H9 (cell line): ENCODE results near the gene CENPP. TPM values are rescaled to one million over a fixed set of nuclear protein-coding genes. Genes with fewer than 3 reads are reported as not detected.

Experiments used
- DNase-seq: peaks from one replicate; pipeline ENCODE4 v3.0.0-alpha.2; 2017
- H2AFZ ChIP-seq: one replicate; pipeline ENCODE4 v1.6.1; 2013; ENCODE audit warnings: mild to moderate bottlenecking, low read length, control low read depth, moderate library complexity
- H2AK5ac ChIP-seq: 2 replicates; pipeline ENCODE4 v1.6.1; 2013; ENCODE audit warnings: low read length, control low read depth, mixed read lengths; ENCODE audit not compliant: insufficient read length
- H2BK120ac ChIP-seq: one replicate; pipeline ENCODE4 v1.6.1; 2013; ENCODE audit warnings: low read depth, mild to moderate bottlenecking, low read length, control low read depth, inconsistent platforms; ENCODE audit not compliant: poor library complexity, severe bottlenecking
- H2BK12ac ChIP-seq: 2 replicates; pipeline ENCODE4 v1.6.1; 2013; ENCODE audit warnings: low read length, control low read depth, mixed read lengths, low read depth; ENCODE audit not compliant: insufficient read length
- H2BK15ac ChIP-seq: 2 replicates; pipeline ENCODE4 v1.6.1; 2013; ENCODE audit warnings: low read depth, low read length, control low read depth
- H2BK20ac ChIP-seq: one replicate; pipeline ENCODE4 v1.6.1; 2013; ENCODE audit warnings: low read depth, mild to moderate bottlenecking, low read length, control low read depth, inconsistent platforms; ENCODE audit not compliant: poor library complexity, severe bottlenecking
- H2BK5ac ChIP-seq: 2 replicates; pipeline ENCODE4 v1.6.1; 2013; ENCODE audit warnings: low read length, control low read depth, mixed read lengths; ENCODE audit not compliant: insufficient read length
- H3K14ac ChIP-seq: 2 replicates; pipeline ENCODE4 v1.6.1; 2013; ENCODE audit warnings: low read length, control low read depth; ENCODE audit not compliant: insufficient read depth
- H3K18ac ChIP-seq: 2 replicates; pipeline ENCODE4 v1.6.1; 2013; ENCODE audit warnings: low read depth, mild to moderate bottlenecking, mixed read lengths, low read length, control low read depth; ENCODE audit not compliant: insufficient read length
- H3K23ac ChIP-seq: 2 replicates; pipeline ENCODE4 v1.6.1; 2013; ENCODE audit warnings: low read length, control low read depth, mixed read lengths, low read depth; ENCODE audit not compliant: insufficient read length
- H3K23me2 ChIP-seq: 2 replicates; pipeline ENCODE4 v1.6.1; 2013; ENCODE audit warnings: low read depth, mild to moderate bottlenecking, mixed read lengths, low read length, control low read depth; ENCODE audit not compliant: insufficient read length, poor library complexity, severe bottlenecking
- H3K27ac ChIP-seq: 2 replicates; pipeline ENCODE4 v1.5.1; 2013; ENCODE audit warnings: low read length, control low read depth, mixed read lengths, low read depth; ENCODE audit not compliant: insufficient read length
- H3K27me3 ChIP-seq: 2 replicates; pipeline ENCODE4 v1.6.1; 2013; ENCODE audit warnings: low read length, control low read depth, inconsistent platforms; ENCODE audit not compliant: insufficient read depth
- H3K4ac ChIP-seq: 2 replicates; pipeline ENCODE4 v1.6.1; 2013; ENCODE audit warnings: low read depth, mild to moderate bottlenecking, control low read depth, inconsistent platforms, low read length, moderate library complexity
- H3K4me1 ChIP-seq: 2 replicates; pipeline ENCODE4 v1.6.1; 2013; ENCODE audit warnings: low read length, control low read depth, inconsistent platforms; ENCODE audit not compliant: insufficient read depth
- H3K4me2 ChIP-seq: 2 replicates; pipeline ENCODE4 v1.6.1; 2013; ENCODE audit warnings: low read length, control low read depth, mixed read lengths; ENCODE audit not compliant: insufficient read length, insufficient read depth
- H3K56ac ChIP-seq: 2 replicates; pipeline ENCODE4 v1.6.1; 2013; ENCODE audit warnings: low read depth, mild to moderate bottlenecking, mixed read lengths, low read length, control low read depth; ENCODE audit not compliant: insufficient read length
- H3K79me1 ChIP-seq: 2 replicates; pipeline ENCODE4 v1.6.1; 2013; ENCODE audit warnings: low read depth, mild to moderate bottlenecking, moderate library complexity, low read length, control low read depth, inconsistent platforms; ENCODE audit not compliant: insufficient read depth, poor library complexity, severe bottlenecking
- H3K79me2 ChIP-seq: 2 replicates; pipeline ENCODE4 v1.6.1; 2013; ENCODE audit warnings: low read length, control low read depth, inconsistent platforms; ENCODE audit not compliant: insufficient read depth
- H3K9ac ChIP-seq: 2 replicates; pipeline ENCODE4 v1.6.1; 2013; ENCODE audit warnings: low read length, control low read depth, mixed read lengths; ENCODE audit not compliant: insufficient read length; ENCODE audit errors: extremely low read depth
- H3K9me3 ChIP-seq: one replicate; pipeline ENCODE4 v1.6.1; 2013; ENCODE audit warnings: low read depth, low read length, inconsistent platforms; ENCODE audit not compliant: control insufficient read depth
- H3T11ph ChIP-seq: one replicate; pipeline ENCODE4 v1.6.1; 2013; ENCODE audit warnings: mild to moderate bottlenecking, low read length, control low read depth, inconsistent platforms
- H4K20me1 ChIP-seq: one replicate; pipeline ENCODE4 v1.6.1; 2013; ENCODE audit not compliant: control insufficient read depth, insufficient read length, insufficient read depth
- H4K5ac ChIP-seq: 2 replicates; pipeline ENCODE4 v1.6.1; 2013; ENCODE audit warnings: low read depth, mild to moderate bottlenecking, mixed read lengths, low read length, control low read depth; ENCODE audit not compliant: insufficient read length
- H4K8ac ChIP-seq: replicated peaks from 2 replicates; pipeline ENCODE4 v1.6.1; 2013; ENCODE audit warnings: low read length, control low read depth, mixed read lengths, low read depth; ENCODE audit not compliant: insufficient read length
- H4K91ac ChIP-seq: 2 replicates; pipeline ENCODE4 v1.6.1; 2013; ENCODE audit warnings: low read depth, mild to moderate bottlenecking, moderate library complexity, mixed read lengths, low read length, control low read depth; ENCODE audit not compliant: insufficient read length
- H3K27ac Mint-ChIP-seq, 3 experiments: 2 replicates in 2 of 3; 3 replicates in 1 of 3; pipeline ENCODE4 v1.8.0; 2020 to 2021; ENCODE audit warnings: mixed read lengths in 3 of 3, mild to moderate bottlenecking in 1 of 3, moderate library complexity in 1 of 3
- H3K27me3 Mint-ChIP-seq: 2 replicates; pipeline ENCODE4 v1.8.0; 2021; ENCODE audit warnings: low read depth, mild to moderate bottlenecking, moderate library complexity, mixed read lengths
- H3K36me3 Mint-ChIP-seq, 3 experiments: 2 replicates in 2 of 3; 3 replicates in 1 of 3; pipeline ENCODE4 v1.8.0; 2020 to 2021; ENCODE audit warnings: low read depth in 3 of 3, mixed read lengths in 3 of 3; ENCODE audit not compliant: insufficient read depth in 1 of 3
- H3K4me1 Mint-ChIP-seq, 2 experiments: 2 replicates each; pipeline ENCODE4 v1.8.0; 2020; ENCODE audit warnings: mixed read lengths in 2 of 2
- H3K4me3 Mint-ChIP-seq, 2 experiments: 2 replicates in 1 of 2; 3 replicates in 1 of 2; pipeline ENCODE4 v1.8.0; 2020 to 2021; ENCODE audit warnings: mild to moderate bottlenecking in 2 of 2, mixed read lengths in 2 of 2, moderate library complexity in 1 of 2
- H3K9me3 Mint-ChIP-seq, 2 experiments: 2 replicates in 1 of 2; 3 replicates in 1 of 2; pipeline ENCODE4 v1.8.0; 2020; ENCODE audit warnings: mild to moderate bottlenecking in 2 of 2, mixed read lengths in 2 of 2, moderate library complexity in 1 of 2
- CTCF ChIP-seq: fragments of 200-600 bp; sonication (generic); conservative IDR thresholded peaks from 3 replicates; pipeline ENCODE4 v1.8.0; 2021; ENCODE audit warnings: antibody characterized with exemption, mild to moderate bottlenecking
- WGBS: extraction: QIAGEN DNeasy Blood & Tissue Kit; methylation state at CpG from one replicate; pipeline ENCODE4 v1.1.7; 2013; ENCODE audit warnings: missing lambda C conversion rate, low lambda C conversion rate, mixed read lengths; ENCODE audit not compliant: insufficient read length; ENCODE audit errors: extremely low coverage; 5-methylcytosine and 5-hydroxymethylcytosine counted together
- total RNA-seq: library from RNA; stranded (reverse); gene quantifications from 2 replicates; pipeline ENCODE4 v1.2.1, GENCODE V29; 2021

Gene CENPP
- total RNA-seq, 1 experiment from 2014 or later, result 9.1 TPM

- Histone ChIP-seq H2AFZ (no peak overlapping the region), H3K9ac (no peak overlapping the region), H4K20me1 (no peaks in the 10 kb centered on the region), H3K23me2 (no peaks in the 10 kb centered on the region), H3K79me2 (no peaks in the 10 kb centered on the region), H3K27me3 (no peaks in the 10 kb centered on the region), H2BK15ac (no peak overlapping the region), H2BK20ac (no peak overlapping the region), H3K4ac (no peak overlapping the region), H3K27ac (no peak overlapping the region), H4K8ac (no peak overlapping the region), H2BK120ac (no peak overlapping the region), H3K4me2 (no peak overlapping the region), H4K91ac (no peak overlapping the region), H3K56ac (no peak overlapping the region), H3K23ac (no peak overlapping the region), H3K18ac (no peak overlapping the region), H3K14ac (no peak overlapping the region), H3K9me3 (no peaks in the 10 kb centered on the region), H2BK12ac (no peak overlapping the region), H3T11ph (no peak overlapping the region), H2BK5ac (no peak overlapping the region), H3K79me1 (no peaks in the 10 kb centered on the region), H2AK5ac (no peak overlapping the region), H3K4me1 (no peaks in the 10 kb centered on the region), H4K5ac (no peak overlapping the region)
- no peak for DNase-seq
- H3K9me3 Mint-ChIP-seq, result no peaks in the 10 kb centered on the region
- WGBS, result no CpG with 5 or more reads among the region's 10 CpGs
- H3K4me1 Mint-ChIP-seq, result peaks cover 0 to 7% of the 10 kb centered on the region in 2 experiments; a peak in 1 of 4 replicates
- H3K27ac Mint-ChIP-seq, result peak overlapping the region in 2 of 3 experiments; percentile 81 to 90; a peak in 6 of 7 replicates
- H3K27me3 Mint-ChIP-seq, result no peaks in the 10 kb centered on the region
- H3K4me3 Mint-ChIP-seq, result no peak overlapping the region
- TF ChIP-seq CTCF, result no peak
- peaks cover 5 to 44% (median 20%) of the 10 kb centered on the region in 3 experiments for H3K36me3 Mint-ChIP-seq
These were observed 286.0 kb downstream of the CENPP start for GRCh38 chr9:92611621-92612285.
